Left forelimb (tissue), 1 donor: ENCODE measurements around the gene OR4F29.
"Not testable (repeated sequence)": the region's sequence is repeated elsewhere in the genome, so short reads cannot be mapped to it uniquely, and the experiment has no call there.

ENCODE experiments used
- DNase-seq: peaks from one replicate; pipeline ENCODE4 v3.0.0-alpha.2; 2018; ENCODE audit warnings: low spot score

Gene OR4F29

GRCh38 chr1:451578-451977 lies at the start of gene OR4F29:
OR4F29 (minus strand) TSS chr1:451678; CDS start chr1:451678, 0 bp downstream.
- not testable (repeated sequence) for DNase-seq
